GM12874 (cell line): ENCODE data around the gene ASB2.

Source experiments
- CTCF ChIP-seq: IDR thresholded peaks from 2 replicates; pipeline ENCODE4 v1.5.1; 2011; ENCODE audit warnings: low read depth, mild to moderate bottlenecking, control low read depth, low read length, moderate library complexity; ENCODE audit not compliant: insufficient read depth

Gene ASB2

GRCh38 chr14:93892923-93893558, 83.3 kb downstream of the ASB2 start:
- TF ChIP-seq CTCF: peak; percentile 98

- no peak for TF ChIP-seq CTCF
Measured at GRCh38 chr14:93892505-93892839, 83.9 kb downstream of the ASB2 start.

GRCh38 chr14:93891756-93892504, 84.4 kb downstream of the ASB2 start:
- TF ChIP-seq CTCF: 0 out of 2 replicates have a peak, but pooled peaks have one; percentile 0

GRCh38 chr14:93889739-93890483, 86.5 kb downstream of the ASB2 start:
- TF ChIP-seq CTCF: no peak

- TF ChIP-seq CTCF: no peak
Measured at GRCh38 chr14:93888995-93889394, 87.4 kb downstream of the ASB2 start.

GRCh38 chr14:93884950-93885349, 91.4 kb downstream of the ASB2 start:
- no peak for TF ChIP-seq CTCF
